HG03060 (cell line): ENCODE measurements around the gene TNNI3K.

Experiments
- ATAC-seq: cut with Tn5 transposase; IDR thresholded peaks from one replicate; pipeline ENCODE4 v1.9.1; 2021; ENCODE audit warnings: low read depth, moderate number of reproducible peaks; ENCODE audit not compliant: unreplicated experiment

The TNNI3K gene

GRCh38 chr1:74486036-74486435 lies 250.8 kb downstream of the TNNI3K start:
- no peak for ATAC-seq

GRCh38 chr1:74496669-74497068 lies 261.5 kb downstream of the TNNI3K start:
- ATAC-seq, result no peak

GRCh38 chr1:74498901-74499300 lies 263.7 kb downstream of the TNNI3K start:
- ATAC-seq, result no peak

GRCh38 chr1:74502432-74502831 lies 267.2 kb downstream of the TNNI3K start:
- ATAC-seq, result no peak

- ATAC-seq, result no peak
Observed at GRCh38 chr1:74502858-74503257, 267.7 kb downstream of the TNNI3K start.

GRCh38 chr1:74504125-74504932 lies 269.1 kb downstream of the TNNI3K start:
- peak; percentile 89 for ATAC-seq

- ATAC-seq, result no peak
Observed at GRCh38 chr1:74504933-74505512, 269.8 kb downstream of the TNNI3K start.

GRCh38 chr1:74505928-74506710 lies 270.9 kb downstream of the TNNI3K start:
- no peak for ATAC-seq

- ATAC-seq, result no peak
Observed at GRCh38 chr1:74508449-74508848, 273.3 kb downstream of the TNNI3K start.

GRCh38 chr1:74512170-74512915 lies 277.2 kb downstream of the TNNI3K start, which contains the start of gene LRRC53:
TSS of gene LRRC53 (minus strand) at chr1:74512611. CDS start at chr1:74483349, 29,262 bp downstream.
- no peak for ATAC-seq

GRCh38 chr1:74513411-74514300 lies 278.5 kb downstream of the TNNI3K start:
- ATAC-seq, result no peak

- ATAC-seq, result no peak
Observed at GRCh38 chr1:74517599-74518051, 282.4 kb downstream of the TNNI3K start.

GRCh38 chr1:74522148-74522547 lies 287.0 kb downstream of the TNNI3K start:
- ATAC-seq, result no peak

- no peak for ATAC-seq
Observed at GRCh38 chr1:74523873-74524480, 288.8 kb downstream of the TNNI3K start.

- ATAC-seq, result no peak
Observed at GRCh38 chr1:74526708-74527107, 291.5 kb downstream of the TNNI3K start.

- no peak for ATAC-seq
Observed at GRCh38 chr1:74528123-74528522, 292.9 kb downstream of the TNNI3K start.

- ATAC-seq, result no peak
Observed at GRCh38 chr1:74530892-74531291, 295.7 kb downstream of the TNNI3K start.

- no peak for ATAC-seq
Observed at GRCh38 chr1:74531796-74532195, 296.6 kb downstream of the TNNI3K start.

- ATAC-seq, result no peak
Observed at GRCh38 chr1:74534241-74534640, 299.1 kb downstream of the TNNI3K start.
